GM12891 (cell line): Measurements from ENCODE around the gene COA1.

Source experiments
- PAX5 ChIP-seq: IDR thresholded peaks from 2 replicates; pipeline ENCODE4 v1.6.1; 2011; ENCODE audit warnings: low read length, moderate library complexity, mild to moderate bottlenecking; ENCODE audit not compliant: insufficient read depth, severe bottlenecking
- POLR2A ChIP-seq: IDR thresholded peaks from 2 replicates; pipeline ENCODE4 v1.6.1; 2011; ENCODE audit warnings: low read depth, low read length, control low read depth
- POLR2AphosphoS5 ChIP-seq: IDR thresholded peaks from 2 replicates; pipeline ENCODE4 v1.6.1; 2011; ENCODE audit warnings: low read depth, low read length, control low read depth
- TAF1 ChIP-seq: IDR thresholded peaks from 2 replicates; pipeline ENCODE4 v1.6.1; 2011; ENCODE audit warnings: low read depth, low read length, control low read depth

DNA sequence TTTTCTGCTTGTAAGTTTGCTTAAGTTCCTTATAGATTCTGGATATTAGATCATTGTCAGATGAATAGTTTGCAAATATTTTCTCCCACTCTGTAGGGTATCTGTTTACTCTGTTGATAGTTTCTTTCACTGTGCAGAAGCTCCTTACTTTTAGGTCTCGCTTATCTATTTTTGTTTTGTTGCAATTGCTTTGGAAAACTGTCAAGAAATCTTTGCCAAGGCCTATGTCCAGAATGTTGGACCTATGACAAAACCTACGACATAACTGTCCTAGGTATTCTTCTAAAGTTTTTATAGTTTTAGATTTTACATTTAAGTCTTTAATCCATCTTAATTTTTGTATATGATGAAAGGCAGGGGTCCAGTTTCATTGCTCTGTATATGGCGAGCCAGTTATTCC, 27.4 kb downstream of the COA1 start:
- TF ChIP-seq POLR2AphosphoS5 (no peak), POLR2A (no peak), TAF1 (no peak), PAX5 (no peak)
